ENCODE data around the gene MB21D2. TPM values are rescaled to one million over a fixed set of nuclear protein-coding genes. Genes with fewer than 3 reads are reported as not detected.

Gene MB21D2
- total and polyA plus RNA-seq, 2 experiments from 2014 or later = 8.1 to 35.9 TPM

DNA sequence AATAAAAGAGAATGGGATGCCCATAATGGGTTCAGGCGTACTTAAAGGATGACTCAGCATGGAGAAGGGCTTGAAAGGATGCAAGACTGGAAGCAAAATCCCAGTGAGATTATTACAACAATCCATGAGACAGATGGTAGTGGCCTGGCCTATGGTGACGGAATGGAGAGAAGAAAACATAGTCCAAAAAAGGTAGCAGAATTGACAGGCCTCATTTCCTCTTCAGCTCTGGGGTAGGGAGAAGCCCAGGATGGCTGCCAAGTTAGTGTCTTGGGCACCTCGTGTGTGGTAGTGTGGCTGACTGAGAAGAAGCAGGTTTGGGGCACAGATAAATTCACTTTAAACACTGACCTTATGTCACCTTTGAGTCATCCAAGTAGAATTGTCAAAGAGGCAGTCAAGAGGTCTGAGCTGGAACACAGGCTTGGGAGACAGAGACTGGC lies 18.1 kb downstream of the MB21D2 start (continued):
- TF ChIP-seq, protein P1, sequence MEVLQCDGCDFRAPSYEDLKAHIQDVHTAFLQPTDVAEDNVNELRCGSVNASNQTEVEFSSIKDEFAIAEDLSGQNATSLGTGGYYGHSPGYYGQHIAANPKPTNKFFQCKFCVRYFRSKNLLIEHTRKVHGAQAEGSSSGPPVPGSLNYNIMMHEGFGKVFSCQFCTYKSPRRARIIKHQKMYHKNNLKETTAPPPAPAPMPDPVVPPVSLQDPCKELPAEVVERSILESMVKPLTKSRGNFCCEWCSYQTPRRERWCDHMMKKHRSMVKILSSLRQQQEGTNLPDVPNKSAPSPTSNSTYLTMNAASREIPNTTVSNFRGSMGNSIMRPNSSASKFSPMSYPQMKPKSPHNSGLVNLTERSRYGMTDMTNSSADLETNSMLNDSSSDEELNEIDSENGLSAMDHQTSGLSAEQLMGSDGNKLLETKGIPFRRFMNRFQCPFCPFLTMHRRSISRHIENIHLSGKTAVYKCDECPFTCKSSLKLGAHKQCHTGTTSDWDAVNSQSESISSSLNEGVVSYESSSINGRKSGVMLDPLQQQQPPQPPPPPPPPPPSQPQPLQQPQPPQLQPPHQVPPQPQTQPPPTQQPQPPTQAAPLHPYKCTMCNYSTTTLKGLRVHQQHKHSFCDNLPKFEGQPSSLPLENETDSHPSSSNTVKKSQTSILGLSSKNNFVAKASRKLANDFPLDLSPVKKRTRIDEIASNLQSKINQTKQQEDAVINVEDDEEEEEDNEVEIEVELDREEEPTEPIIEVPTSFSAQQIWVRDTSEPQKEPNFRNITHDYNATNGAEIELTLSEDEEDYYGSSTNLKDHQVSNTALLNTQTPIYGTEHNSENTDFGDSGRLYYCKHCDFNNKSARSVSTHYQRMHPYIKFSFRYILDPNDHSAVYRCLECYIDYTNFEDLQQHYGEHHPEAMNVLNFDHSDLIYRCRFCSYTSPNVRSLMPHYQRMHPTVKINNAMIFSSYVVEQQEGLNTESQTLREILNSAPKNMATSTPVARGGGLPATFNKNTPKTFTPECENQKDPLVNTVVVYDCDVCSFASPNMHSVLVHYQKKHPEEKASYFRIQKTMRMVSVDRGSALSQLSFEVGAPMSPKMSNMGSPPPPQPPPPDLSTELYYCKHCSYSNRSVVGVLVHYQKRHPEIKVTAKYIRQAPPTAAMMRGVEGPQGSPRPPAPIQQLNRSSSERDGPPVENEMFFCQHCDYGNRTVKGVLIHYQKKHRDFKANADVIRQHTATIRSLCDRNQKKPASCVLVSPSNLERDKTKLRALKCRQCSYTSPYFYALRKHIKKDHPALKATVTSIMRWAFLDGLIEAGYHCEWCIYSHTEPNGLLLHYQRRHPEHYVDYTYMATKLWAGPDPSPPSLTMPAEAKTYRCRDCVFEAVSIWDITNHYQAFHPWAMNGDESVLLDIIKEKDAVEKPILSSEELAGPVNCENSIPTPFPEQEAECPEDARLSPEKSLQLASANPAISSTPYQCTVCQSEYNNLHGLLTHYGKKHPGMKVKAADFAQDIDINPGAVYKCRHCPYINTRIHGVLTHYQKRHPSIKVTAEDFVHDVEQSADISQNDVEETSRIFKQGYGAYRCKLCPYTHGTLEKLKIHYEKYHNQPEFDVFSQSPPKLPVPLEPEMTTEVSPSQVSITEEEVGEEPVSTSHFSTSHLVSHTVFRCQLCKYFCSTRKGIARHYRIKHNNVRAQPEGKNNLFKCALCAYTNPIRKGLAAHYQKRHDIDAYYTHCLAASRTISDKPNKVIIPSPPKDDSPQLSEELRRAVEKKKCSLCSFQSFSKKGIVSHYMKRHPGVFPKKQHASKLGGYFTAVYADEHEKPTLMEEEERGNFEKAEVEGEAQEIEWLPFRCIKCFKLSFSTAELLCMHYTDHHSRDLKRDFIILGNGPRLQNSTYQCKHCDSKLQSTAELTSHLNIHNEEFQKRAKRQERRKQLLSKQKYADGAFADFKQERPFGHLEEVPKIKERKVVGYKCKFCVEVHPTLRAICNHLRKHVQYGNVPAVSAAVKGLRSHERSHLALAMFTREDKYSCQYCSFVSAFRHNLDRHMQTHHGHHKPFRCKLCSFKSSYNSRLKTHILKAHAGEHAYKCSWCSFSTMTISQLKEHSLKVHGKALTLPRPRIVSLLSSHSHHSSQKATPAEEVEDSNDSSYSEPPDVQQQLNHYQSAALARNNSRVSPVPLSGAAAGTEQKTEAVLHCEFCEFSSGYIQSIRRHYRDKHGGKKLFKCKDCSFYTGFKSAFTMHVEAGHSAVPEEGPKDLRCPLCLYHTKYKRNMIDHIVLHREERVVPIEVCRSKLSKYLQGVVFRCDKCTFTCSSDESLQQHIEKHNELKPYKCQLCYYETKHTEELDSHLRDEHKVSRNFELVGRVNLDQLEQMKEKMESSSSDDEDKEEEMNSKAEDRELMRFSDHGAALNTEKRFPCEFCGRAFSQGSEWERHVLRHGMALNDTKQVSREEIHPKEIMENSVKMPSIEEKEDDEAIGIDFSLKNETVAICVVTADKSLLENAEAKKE (CRISPR knock-in tag; IDR thresholded peaks at IDR 0.05) = no peak
- TF ChIP-seq, protein P2, sequence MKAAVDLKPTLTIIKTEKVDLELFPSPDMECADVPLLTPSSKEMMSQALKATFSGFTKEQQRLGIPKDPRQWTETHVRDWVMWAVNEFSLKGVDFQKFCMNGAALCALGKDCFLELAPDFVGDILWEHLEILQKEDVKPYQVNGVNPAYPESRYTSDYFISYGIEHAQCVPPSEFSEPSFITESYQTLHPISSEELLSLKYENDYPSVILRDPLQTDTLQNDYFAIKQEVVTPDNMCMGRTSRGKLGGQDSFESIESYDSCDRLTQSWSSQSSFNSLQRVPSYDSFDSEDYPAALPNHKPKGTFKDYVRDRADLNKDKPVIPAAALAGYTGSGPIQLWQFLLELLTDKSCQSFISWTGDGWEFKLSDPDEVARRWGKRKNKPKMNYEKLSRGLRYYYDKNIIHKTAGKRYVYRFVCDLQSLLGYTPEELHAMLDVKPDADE (IDR thresholded peaks at IDR 0.05) = no peak
- no peak for TF ChIP-seq EZH2 (IDR thresholded peaks at IDR 0.05; ENCODE audit: low read depth, unreplicated experiment)
- no peak for TF ChIP-seq POLR2AphosphoS5 (IDR thresholded peaks at IDR 0.05; ENCODE audit: low read depth)
- TF ChIP-seq JUNB (IDR thresholded peaks at IDR 0.05; ENCODE audit: unreplicated experiment) = no peak

DNA sequence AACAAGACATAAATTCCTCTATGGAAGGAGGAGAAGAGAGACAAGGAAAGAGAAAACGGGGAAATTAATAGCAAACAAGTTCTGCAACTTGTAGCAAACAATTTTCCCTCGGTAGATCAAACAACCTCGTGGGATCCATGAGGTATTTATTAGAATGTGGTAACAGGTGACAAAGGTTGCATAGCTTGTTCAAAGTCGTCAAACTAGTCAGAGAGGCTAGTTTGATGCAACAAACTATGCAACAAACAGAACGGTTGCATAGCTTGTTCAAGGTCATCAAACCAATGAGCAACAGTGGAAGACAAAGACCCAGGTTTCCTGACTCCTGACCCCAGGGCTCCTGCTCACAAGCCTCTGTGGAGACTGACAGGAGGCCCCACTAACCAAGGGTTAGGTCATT lies 20.7 kb downstream of the MB21D2 start:
- no peak overlapping the region for H2AFZ ChIP-seq
- H3K27ac ChIP-seq (ENCODE audit: low read depth) = no peak overlapping the region
- H3F3A ChIP-seq (replicated peaks; ENCODE audit: low read depth) = no peaks in the 10 kb centered on the region
- Mint-ChIP-seq H3K9me3 (no peaks in the 10 kb centered on the region), H3K4me1 (peaks cover 54% of the 10 kb centered on the region), H3K36me3 (ENCODE audit: low read depth) (peaks cover 9% of the 10 kb centered on the region), H3K4me3 (no peak overlapping the region), H3K27me3 (ENCODE audit: insufficient read depth, low read depth, poor library complexity) (peaks cover 1% of the 10 kb centered on the region), H3K27ac (no peak overlapping the region)
- no peaks in the 10 kb centered on the region for H3K27me3 ChIP-seq (ENCODE audit: insufficient read depth)
- H3K9me2 ChIP-seq (ENCODE audit: insufficient read depth) = no peaks in the 10 kb centered on the region
- peaks cover 41% of the 10 kb centered on the region for H3K4me1 ChIP-seq (ENCODE audit: insufficient read depth)
- H3K4me3 ChIP-seq = no peak overlapping the region
- no peaks in the 10 kb centered on the region for H3K36me3 ChIP-seq (ENCODE audit: insufficient read depth)
- ATAC-seq (no peak), DNase-seq (ENCODE audit: low spot score) (no peak)
- no peak overlapping the region for H3K4me2 ChIP-seq
- no peaks in the 10 kb centered on the region; the same call in none of the 2 replicates for H3K79me2 ChIP-seq (replicated peaks; ENCODE audit: insufficient read depth)
- peaks cover 8% of the 10 kb centered on the region; the same call in 1 of the 2 replicates for H4K20me1 ChIP-seq (replicated peaks; ENCODE audit: insufficient read depth)
- no peak for TF ChIP-seq ZNF114 (CRISPR knock-in tag; IDR thresholded peaks at IDR 0.05)
- TF ChIP-seq EZH2phosphoT487 (IDR thresholded peaks at IDR 0.05; ENCODE audit: unreplicated experiment) = no peak
- TF ChIP-seq NANOG (IDR thresholded peaks at IDR 0.05; ENCODE audit: borderline replicate concordance) = no peak
- TF ChIP-seq CREB1 (CRISPR knock-in tag; IDR thresholded peaks at IDR 0.05; ENCODE audit: low read depth) = no peak
- no peak for TF ChIP-seq EZH2 (IDR thresholded peaks at IDR 0.05; ENCODE audit: low read depth, unreplicated experiment)
- TF ChIP-seq JUNB (IDR thresholded peaks at IDR 0.05; ENCODE audit: unreplicated experiment) = no peak
- no peak for TF ChIP-seq ZNF331 (CRISPR knock-in tag; IDR thresholded peaks at IDR 0.05; ENCODE audit: low read depth)
- no peak for TF ChIP-seq POLR2AphosphoS5 (IDR thresholded peaks at IDR 0.05; ENCODE audit: low read depth)

Measured in GM23338 (cell line).